ENCODE measurements around the gene CTNNA1. TPM values are rescaled to one million over a fixed set of nuclear protein-coding genes. Genes with fewer than 3 reads are reported as not detected.

Gene CTNNA1
- total RNA-seq, 2 donors from 2014 or later, result 13.7 to 20.9 TPM

DNA sequence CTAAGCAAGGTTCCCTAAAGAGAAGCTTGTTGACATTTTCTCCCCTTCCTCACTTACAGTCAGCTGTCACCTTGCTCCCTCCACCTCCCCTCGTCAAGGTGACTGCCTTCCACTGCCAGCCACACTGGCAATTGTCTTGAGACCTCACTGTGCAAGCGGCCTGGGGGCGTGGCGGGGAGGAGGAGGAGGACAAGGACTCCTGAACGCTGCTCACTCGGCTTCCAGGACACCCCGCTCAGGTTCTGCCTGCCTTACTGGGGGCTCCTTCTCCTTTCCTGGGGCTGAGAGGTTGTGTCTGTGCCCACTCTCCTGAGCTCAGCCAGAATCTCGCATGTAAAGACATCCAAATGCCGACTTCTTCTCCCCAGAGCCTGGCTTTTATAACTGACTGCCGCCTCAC is 182.2 kb downstream of the CTNNA1 start:
- no peak for ATAC-seq
- Mint-ChIP-seq H3K36me3 (ENCODE audit: low read depth) (peaks cover 5% of the 10 kb centered on the region), H3K4me1 (peaks cover 2% of the 10 kb centered on the region), H3K27me3 (no peaks in the 10 kb centered on the region), H3K4me3 (no peak overlapping the region), H3K27ac (no peak overlapping the region)
- H3K9me3 ChIP-seq (ENCODE audit: control insufficient read depth, low read length, poor library complexity, severe bottlenecking), result no peaks in the 10 kb centered on the region
- no peak for DNase-seq

DNA sequence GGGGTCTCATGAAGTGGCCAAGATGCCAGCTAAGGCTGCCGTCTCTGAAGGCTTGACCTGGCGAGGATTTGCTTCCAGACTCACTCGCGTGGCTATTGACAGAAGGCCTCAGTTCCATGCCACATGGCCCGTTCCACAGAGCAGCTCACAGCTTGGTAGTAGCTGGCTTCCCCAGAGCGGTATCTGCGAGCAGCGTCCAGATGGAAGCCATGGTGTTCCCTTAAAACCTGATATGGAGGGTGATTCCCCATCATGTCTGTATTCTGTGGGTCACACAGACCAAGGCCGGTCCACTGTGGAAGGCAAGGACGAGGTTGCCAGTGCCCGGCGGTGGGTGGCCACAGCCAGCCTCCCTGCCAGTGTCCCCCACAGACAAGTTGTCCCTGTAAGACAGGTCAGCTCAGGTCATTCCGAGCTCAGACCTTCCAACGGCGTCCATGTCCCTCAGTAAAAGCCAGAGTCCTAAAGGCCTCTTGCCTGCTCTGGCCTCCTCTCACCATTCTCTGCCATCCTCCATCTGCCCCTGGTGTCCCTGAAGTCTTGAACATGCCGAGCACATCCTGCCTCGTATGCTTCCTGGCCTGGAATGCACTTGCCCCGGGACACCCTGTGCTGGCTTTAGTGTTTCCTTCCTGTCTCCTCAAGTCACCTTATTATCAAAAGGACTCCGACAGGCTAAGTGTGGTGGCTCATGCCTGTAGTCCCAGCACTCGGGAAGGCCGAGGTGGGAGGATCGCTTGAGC is 183.2 kb downstream of the CTNNA1 start:
- no peak for ATAC-seq
- Mint-ChIP-seq H3K4me3 (no peak overlapping the region), H3K4me1 (peaks cover 6% of the 10 kb centered on the region), H3K27me3 (no peaks in the 10 kb centered on the region), H3K27ac (no peak overlapping the region), H3K36me3 (ENCODE audit: low read depth) (peaks cover 3% of the 10 kb centered on the region)
- H3K9me3 ChIP-seq (ENCODE audit: control insufficient read depth, low read length, poor library complexity, severe bottlenecking), result no peaks in the 10 kb centered on the region
- DNase-seq, result no peak

DNA sequence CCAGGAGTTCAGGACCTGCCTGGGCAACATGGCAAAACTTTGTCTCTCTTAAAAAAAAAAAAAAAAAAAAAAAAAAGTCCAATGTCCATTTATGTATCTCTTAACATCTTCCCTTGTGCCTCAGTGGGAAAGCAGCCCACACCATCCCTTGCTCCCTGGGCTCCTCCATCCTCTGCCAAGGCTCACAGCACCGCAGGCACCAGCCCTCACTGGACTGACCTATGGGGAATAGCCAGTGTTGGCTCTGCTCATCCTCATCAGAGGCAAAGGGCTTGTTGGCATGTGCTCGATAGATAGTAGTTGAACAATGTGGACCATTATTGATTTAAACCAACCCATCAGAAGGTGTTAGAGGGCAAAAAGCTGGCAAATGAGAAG is 183.7 kb downstream of the CTNNA1 start:
- H3K9me3 ChIP-seq (ENCODE audit: control insufficient read depth, low read length, poor library complexity, severe bottlenecking), result no peaks in the 10 kb centered on the region
- DNase-seq, result no peak
- no peak overlapping the region for H3K4me3 Mint-ChIP-seq
- ATAC-seq, result no peak
- H3K27ac Mint-ChIP-seq, result peak overlapping the region; percentile 61
- H3K36me3 Mint-ChIP-seq (ENCODE audit: low read depth), result peaks cover 3% of the 10 kb centered on the region
- H3K27me3 Mint-ChIP-seq, result no peaks in the 10 kb centered on the region
- peaks cover 4% of the 10 kb centered on the region for H3K4me1 Mint-ChIP-seq

DNA sequence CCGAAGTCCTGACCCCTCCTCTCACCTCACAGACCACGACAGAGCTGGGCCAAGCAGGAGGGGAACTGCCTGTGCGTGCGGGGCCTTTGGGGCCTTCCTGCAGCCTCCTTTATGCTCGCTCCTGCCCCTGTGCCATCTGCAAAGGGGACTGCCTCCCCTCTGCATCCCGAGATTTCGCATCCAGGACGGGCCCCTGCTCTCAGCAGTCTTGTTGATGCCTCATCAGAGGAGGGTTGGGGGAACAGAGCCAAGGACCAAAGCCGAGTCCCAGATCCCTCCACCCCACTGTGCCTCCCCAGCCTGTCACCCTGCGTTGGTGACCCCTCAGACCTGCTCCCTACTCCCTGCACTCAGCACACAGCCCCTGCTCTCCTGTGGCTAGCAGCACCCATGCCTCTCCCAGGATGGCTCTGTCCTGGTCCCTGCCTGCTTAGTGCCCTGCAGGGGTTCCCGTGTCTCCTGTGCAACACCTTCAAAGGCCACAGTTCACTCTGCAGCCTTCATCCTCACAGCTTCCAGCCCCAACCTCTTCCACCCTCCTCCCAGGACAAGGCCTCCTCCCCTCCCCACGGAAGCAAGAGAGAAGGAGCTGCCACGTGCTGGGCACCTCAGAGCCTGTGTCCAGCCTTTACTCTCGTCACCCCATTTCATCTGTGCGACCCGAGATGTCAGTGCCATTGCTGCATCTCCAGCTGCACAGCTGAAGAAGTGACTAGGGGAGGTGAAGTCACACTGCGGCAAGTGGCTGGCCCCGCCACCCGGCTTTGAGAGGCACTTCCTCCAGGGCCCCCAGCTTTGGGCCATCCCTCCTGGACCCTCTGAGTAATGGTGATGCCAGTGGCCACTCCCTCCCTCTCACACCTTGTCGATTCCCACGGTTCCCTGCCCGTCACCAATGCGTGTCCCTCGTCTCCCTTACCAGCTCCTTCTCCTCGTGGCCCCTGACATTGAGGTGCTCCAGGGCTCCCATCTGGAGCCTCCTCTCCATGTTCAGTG is 184.5 kb downstream of the CTNNA1 start:
- Mint-ChIP-seq H3K36me3 (ENCODE audit: low read depth) (peaks cover 5% of the 10 kb centered on the region), H3K4me3 (no peak overlapping the region), H3K27me3 (no peaks in the 10 kb centered on the region), H3K4me1 (peaks cover 4% of the 10 kb centered on the region), H3K27ac (peak overlapping the region; percentile 61)
- no peaks in the 10 kb centered on the region for H3K9me3 ChIP-seq (ENCODE audit: control insufficient read depth, low read length, poor library complexity, severe bottlenecking)
- DNase-seq, result no peak
- ATAC-seq, result no peak

DNA sequence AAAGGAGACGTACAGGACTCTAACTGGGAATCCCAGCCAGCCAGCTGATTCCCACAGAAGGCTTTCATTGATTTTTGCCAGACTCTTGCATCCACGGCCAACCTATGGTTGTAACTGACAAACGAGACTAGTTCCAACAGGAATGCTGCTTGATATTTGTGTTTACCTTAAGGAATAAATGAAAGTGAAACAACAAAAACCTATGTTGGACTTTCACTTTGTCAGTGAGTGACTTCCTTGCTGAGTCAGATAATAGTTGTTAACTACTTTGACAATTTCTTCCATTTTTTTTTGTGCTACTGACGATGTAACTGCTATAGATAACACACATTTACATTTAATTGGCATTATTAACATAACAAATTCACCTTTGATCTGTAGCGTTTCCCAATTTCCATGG is 185.3 kb downstream of the CTNNA1 start:
- ATAC-seq, result no peak
- no peak overlapping the region for H3K27ac Mint-ChIP-seq
- H3K4me1 Mint-ChIP-seq, result peaks cover 4% of the 10 kb centered on the region
- no peaks in the 10 kb centered on the region for H3K27me3 Mint-ChIP-seq
- peaks cover 6% of the 10 kb centered on the region for H3K36me3 Mint-ChIP-seq (ENCODE audit: low read depth)
- no peaks in the 10 kb centered on the region for H3K9me3 ChIP-seq (ENCODE audit: control insufficient read depth, low read length, poor library complexity, severe bottlenecking)
- DNase-seq, result no peak
- H3K4me3 Mint-ChIP-seq, result no peak overlapping the region

DNA sequence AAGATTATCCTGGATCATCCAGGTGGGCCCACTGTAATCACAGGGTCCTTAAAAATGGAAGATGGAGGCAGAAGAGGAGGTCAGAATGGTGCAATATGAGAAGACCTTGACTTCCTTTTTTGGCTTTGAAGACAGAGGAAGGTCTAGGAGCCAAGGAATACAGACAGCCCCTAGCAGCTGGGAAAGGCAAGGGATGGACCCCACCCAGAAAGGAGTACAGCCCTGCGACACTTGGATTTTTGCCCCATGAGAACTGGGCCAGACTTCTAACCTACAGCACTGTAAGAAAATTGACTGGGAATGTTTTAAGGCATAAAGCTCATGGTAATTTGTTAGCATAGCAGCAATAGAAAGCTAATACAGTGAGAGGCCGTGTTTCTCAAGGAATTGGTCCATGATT is 188.8 kb downstream of the CTNNA1 start:
- Mint-ChIP-seq H3K27me3 (no peaks in the 10 kb centered on the region), H3K27ac (no peak overlapping the region), H3K4me3 (no peak overlapping the region), H3K4me1 (peaks cover 10% of the 10 kb centered on the region), H3K36me3 (ENCODE audit: low read depth) (peaks cover 11% of the 10 kb centered on the region)
- DNase-seq (no peak), ATAC-seq (no peak)
- H3K9me3 ChIP-seq (ENCODE audit: control insufficient read depth, low read length, poor library complexity, severe bottlenecking), result no peaks in the 10 kb centered on the region

DNA sequence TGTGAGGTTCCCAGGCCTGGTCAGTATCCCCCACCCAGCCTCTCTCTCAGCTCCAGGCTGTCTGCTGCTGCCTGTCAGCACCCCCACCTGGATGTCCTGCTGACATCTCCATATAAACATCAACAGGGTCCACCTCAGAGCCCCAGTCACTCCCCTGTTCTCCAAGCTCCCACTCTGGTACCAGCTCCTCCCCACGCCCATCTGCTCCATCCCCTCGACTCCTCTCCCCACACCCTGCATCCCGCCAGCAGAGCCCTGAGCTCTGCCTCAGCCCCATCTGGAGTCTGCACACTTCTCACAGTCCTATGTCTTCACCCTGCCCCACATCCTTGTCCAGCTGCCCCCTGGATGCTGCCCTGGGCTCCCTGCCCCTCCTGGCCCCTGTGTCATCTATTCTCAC is 189.6 kb downstream of the CTNNA1 start:
- H3K27me3 Mint-ChIP-seq, result no peaks in the 10 kb centered on the region
- H3K9me3 ChIP-seq (ENCODE audit: control insufficient read depth, low read length, poor library complexity, severe bottlenecking), result no peaks in the 10 kb centered on the region

DNA sequence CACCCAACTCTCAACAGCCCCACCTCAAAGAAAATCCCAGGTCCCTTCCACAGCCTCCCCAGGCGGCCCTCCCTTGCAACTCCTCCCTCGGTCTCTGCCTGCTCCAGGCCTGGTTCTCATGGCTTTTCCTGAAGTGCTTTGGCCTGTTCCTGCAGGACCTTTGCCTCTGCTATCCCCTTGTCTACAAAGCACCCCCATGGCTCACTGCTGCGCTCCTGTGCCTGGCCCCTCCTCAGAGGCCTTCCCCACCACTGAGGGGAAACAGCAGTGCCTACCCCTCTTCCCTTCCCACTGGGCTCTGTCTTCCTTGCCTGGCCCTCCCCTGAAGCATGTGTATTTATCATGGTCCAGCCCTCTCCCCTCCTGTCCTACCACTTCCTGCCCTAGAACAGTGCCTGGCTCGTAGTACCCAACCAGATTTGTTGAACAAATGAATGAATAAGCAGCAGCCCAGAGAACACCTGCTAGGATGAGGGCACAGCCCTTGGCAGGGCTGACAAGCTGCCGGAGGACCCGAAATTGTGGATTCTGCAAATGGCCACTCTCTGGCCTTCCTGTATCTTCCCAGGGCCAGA is 190.5 kb downstream of the CTNNA1 start:
- no peaks in the 10 kb centered on the region for H3K9me3 ChIP-seq (ENCODE audit: control insufficient read depth, low read length, poor library complexity, severe bottlenecking)
- Mint-ChIP-seq H3K27ac (peak overlapping the region; percentile 55), H3K27me3 (no peaks in the 10 kb centered on the region), H3K36me3 (ENCODE audit: low read depth) (peaks cover 11% of the 10 kb centered on the region), H3K4me3 (no peak overlapping the region), H3K4me1 (peaks cover 10% of the 10 kb centered on the region)
- DNase-seq (no peak), ATAC-seq (no peak)

More for the DNA sequence above, 189.6 kb downstream of the CTNNA1 start:
- peaks cover 11% of the 10 kb centered on the region for H3K36me3 Mint-ChIP-seq (ENCODE audit: low read depth)
- H3K27ac Mint-ChIP-seq, result peak overlapping the region; percentile 55
- no peak for DNase-seq
- H3K4me3 Mint-ChIP-seq, result peak overlapping the region; percentile 1
- no peak for ATAC-seq
- H3K4me1 Mint-ChIP-seq, result peaks cover 10% of the 10 kb centered on the region

DNA sequence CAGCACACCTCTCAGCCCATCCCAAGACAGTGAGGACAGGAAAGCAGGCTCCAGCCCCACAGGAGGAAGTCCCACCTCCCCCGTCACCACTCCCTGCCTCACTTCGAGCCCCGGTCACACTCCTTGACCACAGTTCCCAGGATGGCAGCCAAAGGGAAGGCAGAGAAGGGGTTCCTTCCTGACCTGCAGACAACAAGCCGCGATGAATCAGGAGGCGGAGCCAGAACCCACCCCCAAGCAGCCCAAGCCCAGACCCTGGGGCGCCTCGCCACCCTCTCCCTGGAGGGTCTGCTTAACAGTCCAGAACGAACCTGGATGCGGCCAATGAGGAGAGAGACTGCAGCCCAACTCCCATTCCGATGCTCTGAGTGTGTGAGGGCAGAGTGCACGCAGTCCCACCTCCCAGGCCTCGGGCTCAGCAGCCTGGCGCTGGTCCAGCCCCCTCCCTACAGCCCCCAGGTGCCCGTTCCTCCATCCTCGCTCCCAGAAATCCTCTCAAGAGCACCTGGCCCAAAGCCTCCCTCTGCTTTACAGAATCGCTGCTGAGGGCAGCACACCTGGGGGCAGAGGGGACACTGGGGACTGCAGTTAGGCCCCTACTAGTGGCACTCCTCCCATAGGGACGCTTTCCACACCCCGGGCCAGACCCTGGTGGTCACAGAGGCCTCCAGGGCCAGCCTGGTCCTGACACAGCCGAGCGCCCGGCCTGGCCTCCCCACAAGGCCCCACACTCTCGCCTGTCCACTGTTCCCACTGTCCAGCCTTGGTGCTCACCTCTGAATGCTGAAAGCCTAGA is 191.5 kb downstream of the CTNNA1 start:
- no peak overlapping the region for H3K4me3 Mint-ChIP-seq
- H3K4me1 Mint-ChIP-seq, result peaks cover 10% of the 10 kb centered on the region
- DNase-seq (no peak), ATAC-seq (no peak)
- no peaks in the 10 kb centered on the region for H3K9me3 ChIP-seq (ENCODE audit: control insufficient read depth, low read length, poor library complexity, severe bottlenecking)
- peaks cover 11% of the 10 kb centered on the region for H3K36me3 Mint-ChIP-seq (ENCODE audit: low read depth)
- no peaks in the 10 kb centered on the region for H3K27me3 Mint-ChIP-seq
- H3K27ac Mint-ChIP-seq, result peak overlapping the region; percentile 55

DNA sequence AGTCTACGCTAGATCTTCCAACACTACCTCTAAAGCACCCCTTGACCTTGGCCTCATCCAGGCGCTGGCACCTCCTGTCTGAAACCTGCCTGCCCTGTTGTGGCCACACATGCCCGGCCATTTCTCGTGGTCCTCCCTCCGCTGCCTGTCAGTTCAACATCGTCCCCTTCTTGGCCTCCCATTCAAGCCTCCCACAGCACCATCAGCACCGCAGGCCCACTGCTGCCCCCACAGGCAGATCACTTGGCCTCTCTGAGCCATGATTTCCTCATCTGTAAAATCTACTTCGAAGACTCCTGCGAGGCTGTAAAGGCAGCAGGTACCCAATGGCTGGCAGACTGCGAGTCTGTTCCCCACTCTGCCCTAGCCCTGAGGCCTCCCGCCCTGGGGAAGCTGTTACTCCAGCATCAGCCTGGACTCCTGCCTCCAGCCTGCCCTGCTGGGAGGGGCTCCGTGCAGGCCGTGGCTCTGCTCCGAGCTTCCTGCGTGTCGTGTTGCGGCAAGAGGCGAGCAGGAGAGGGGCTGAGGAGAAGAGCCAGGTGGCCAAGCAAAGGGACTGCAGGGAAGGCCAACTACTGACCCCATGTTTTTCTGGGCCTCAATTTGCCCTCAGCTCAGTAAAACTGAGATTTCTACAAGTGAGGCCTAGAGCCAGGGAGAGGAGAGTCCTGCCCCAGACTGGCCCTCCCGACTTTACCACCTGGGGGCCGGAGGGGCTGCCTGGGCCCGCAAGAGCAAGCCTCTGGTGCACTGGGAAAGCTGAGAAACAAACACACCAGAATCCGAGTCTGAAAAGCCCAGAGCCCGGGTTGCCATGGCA is 192.4 kb downstream of the CTNNA1 start:
- Mint-ChIP-seq H3K4me1 (peaks cover 9% of the 10 kb centered on the region), H3K36me3 (ENCODE audit: low read depth) (peaks cover 11% of the 10 kb centered on the region), H3K27me3 (no peaks in the 10 kb centered on the region), H3K4me3 (no peak overlapping the region), H3K27ac (no peak overlapping the region)
- H3K9me3 ChIP-seq (ENCODE audit: control insufficient read depth, low read length, poor library complexity, severe bottlenecking), result no peaks in the 10 kb centered on the region
- ATAC-seq, result no peak
- no peak for DNase-seq

DNA sequence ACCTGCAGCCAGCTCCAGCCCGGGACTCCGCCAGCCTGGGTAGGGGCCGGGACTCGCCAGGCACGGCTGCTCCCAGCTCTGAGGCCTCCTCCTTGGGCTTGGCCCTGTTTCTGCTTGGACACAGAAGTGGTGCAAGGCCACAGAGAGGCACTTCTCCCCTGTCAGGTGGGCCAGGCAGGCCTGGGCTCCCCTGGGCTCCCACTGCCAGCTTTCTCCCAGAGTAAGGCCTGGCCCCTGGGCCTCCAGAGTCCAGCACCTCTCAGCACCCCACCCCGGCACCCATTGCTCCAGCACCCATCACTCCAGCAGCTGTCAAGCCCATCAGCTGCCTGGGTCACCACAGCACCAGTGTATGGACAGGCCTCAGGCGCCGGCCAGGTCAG is 193.0 kb downstream of the CTNNA1 start:
- no peaks in the 10 kb centered on the region for H3K27me3 Mint-ChIP-seq
- no peak for ATAC-seq

More for the DNA sequence above, 193.0 kb downstream of the CTNNA1 start:
- H3K36me3 Mint-ChIP-seq (ENCODE audit: low read depth), result peaks cover 13% of the 10 kb centered on the region
- H3K27ac Mint-ChIP-seq, result no peak overlapping the region
- no peaks in the 10 kb centered on the region for H3K9me3 ChIP-seq (ENCODE audit: control insufficient read depth, low read length, poor library complexity, severe bottlenecking)
- H3K4me3 Mint-ChIP-seq, result no peak overlapping the region
- H3K4me1 Mint-ChIP-seq, result peaks cover 6% of the 10 kb centered on the region
- no peak for DNase-seq

All from T-helper 17 cell (primary cell).